Keratinocyte (primary cell): ENCODE data around the gene WBP1L. TPM values are rescaled to one million over a fixed set of nuclear protein-coding genes. Genes with fewer than 3 reads are reported as not detected.

Experiments used
- DNase-seq: peaks from one replicate; pipeline ENCODE4 v3.0.0-alpha.2; 2011; ENCODE audit warnings: low read depth, missing footprints, low spot score
- FAIRE-seq: peaks from 2 replicates; lab custom pipeline; 2011; peaks lifted over from hg19 to GRCh38; lab: Jason Lieb, UNC
- H2AFZ ChIP-seq: 2 replicates; pipeline ENCODE4 v1.6.0; 2012; ENCODE audit warnings: low read length, control low read depth, inconsistent platforms; ENCODE audit not compliant: control insufficient read depth
- H3K27ac ChIP-seq: 2 replicates; pipeline ENCODE4 v1.5.1; 2011; ENCODE audit warnings: low read length; ENCODE audit not compliant: control insufficient read depth, insufficient read depth
- H3K27me3 ChIP-seq: 3 replicates; pipeline ENCODE4 v1.6.0; 2011; ENCODE audit warnings: low read length; ENCODE audit not compliant: control insufficient read depth, insufficient read depth; ENCODE audit errors: extremely low read depth
- H3K36me3 ChIP-seq, 2 experiments: 2 replicates in 1 of 2; 3 replicates in 1 of 2; pipeline ENCODE4 v1.5.1; 2011; ENCODE audit warnings: low read length in 2 of 2, mild to moderate bottlenecking in 1 of 2; ENCODE audit not compliant: control insufficient read depth in 2 of 2, insufficient read depth in 2 of 2; ENCODE audit errors: extremely low read depth in 1 of 2
- H3K4me1 ChIP-seq: 3 replicates; pipeline ENCODE4 v1.5.1; 2011; ENCODE audit warnings: low read length; ENCODE audit not compliant: control insufficient read depth, insufficient read depth; ENCODE audit errors: extremely low read depth
- H3K4me2 ChIP-seq: 3 replicates; pipeline ENCODE4 v1.6.0; 2011; ENCODE audit warnings: low read depth, low read length; ENCODE audit not compliant: control insufficient read depth, insufficient read depth; ENCODE audit errors: extremely low read depth
- H3K4me3 ChIP-seq, 3 experiments: fragments of 200-600 bp in 1 of 3; sonication (generic) in 1 of 3; 2 replicates in 2 of 3; 3 replicates in 1 of 3; pipeline ENCODE4 v1.5.1; 2011 to 2016; ENCODE audit warnings: low read length in 3 of 3, mild to moderate bottlenecking in 3 of 3, control low read depth in 2 of 3, inconsistent platforms in 1 of 3, low read depth in 1 of 3, mixed read lengths in 1 of 3, mixed run types in 1 of 3, moderate library complexity in 1 of 3; ENCODE audit not compliant: control insufficient read depth in 2 of 3, insufficient read depth in 2 of 3; ENCODE audit errors: extremely low read depth in 1 of 3
- H3K79me2 ChIP-seq: 2 replicates; pipeline ENCODE4 v1.6.0; 2012; ENCODE audit warnings: low read length; ENCODE audit not compliant: control insufficient read depth, insufficient read depth
- H3K9ac ChIP-seq: 3 replicates; pipeline ENCODE4 v1.6.0; 2011; ENCODE audit warnings: low read length; ENCODE audit not compliant: control insufficient read depth, insufficient read depth; ENCODE audit errors: extremely low read depth
- H3K9me1 ChIP-seq: 3 replicates; pipeline ENCODE4 v1.6.0; 2011; ENCODE audit warnings: low read length; ENCODE audit not compliant: control insufficient read depth, insufficient read depth; ENCODE audit errors: extremely low read depth
- H3K9me3 ChIP-seq: 2 replicates; pipeline ENCODE4 v1.5.1; 2012; ENCODE audit warnings: low read depth, low read length; ENCODE audit not compliant: control insufficient read depth
- H4K20me1 ChIP-seq: 3 replicates; pipeline ENCODE4 v1.6.0; 2011; ENCODE audit warnings: low read length; ENCODE audit not compliant: control insufficient read depth, insufficient read depth; ENCODE audit errors: extremely low read depth
- EZH2 ChIP-seq: IDR thresholded peaks from one replicate; pipeline ENCODE4 v1.6.1; 2012; ENCODE audit warnings: inconsistent platforms, mild to moderate bottlenecking, low read length, moderate library complexity
- dilution Hi-C: fragments of 300-500 bp; cut with MboI; formaldehyde crosslinking; loops from one replicate; pipeline ENCODE4 v1.7.0; 2020; ENCODE audit warnings: low sequenced_read_pairs; ENCODE audit not compliant: extremely low pct_ligation_motif_present
- polyA plus RNA-seq, 5 experiments: library from polyadenylated mRNA; depleted of rRNA in 3 of 5; stranded (reverse) in 3 of 5; stranded (forward) in 1 of 5; unstranded in 1 of 5; fragments of >200 nt; gene quantifications; 1 replicate in 1 of 5; 2 replicates in 3 of 5; 3 replicates in 1 of 5; pipeline versions ENCODE4 v1.2.1 to v1.2.3, GENCODE V29; 2011 to 2012; ENCODE audit warnings: missing spikeins in 2 of 5, low read depth in 1 of 5, low replicate concordance in 1 of 5
- TF ChIP-seq, protein P1 (sequence below), 3 experiments: IDR thresholded peaks in 1 of 3; conservative IDR thresholded peaks in 1 of 3; optimal IDR thresholded peaks in 1 of 3; 2 replicates in 2 of 3; 3 replicates in 1 of 3; pipeline versions ENCODE3 to v1.5.1; 2011; ENCODE audit warnings: low read length in 3 of 3, mild to moderate bottlenecking in 3 of 3, moderate library complexity in 2 of 3, control low read depth in 1 of 3, inconsistent platforms in 1 of 3; ENCODE audit not compliant: insufficient read depth in 2 of 3; ENCODE audit errors: extremely low read depth in 1 of 3

WBP1L gene
- polyA plus RNA-seq, 1 donor (not counting 4 experiments of a cell fraction or from before 2014, with no cell fraction given) = 24.3 TPM

DNA sequence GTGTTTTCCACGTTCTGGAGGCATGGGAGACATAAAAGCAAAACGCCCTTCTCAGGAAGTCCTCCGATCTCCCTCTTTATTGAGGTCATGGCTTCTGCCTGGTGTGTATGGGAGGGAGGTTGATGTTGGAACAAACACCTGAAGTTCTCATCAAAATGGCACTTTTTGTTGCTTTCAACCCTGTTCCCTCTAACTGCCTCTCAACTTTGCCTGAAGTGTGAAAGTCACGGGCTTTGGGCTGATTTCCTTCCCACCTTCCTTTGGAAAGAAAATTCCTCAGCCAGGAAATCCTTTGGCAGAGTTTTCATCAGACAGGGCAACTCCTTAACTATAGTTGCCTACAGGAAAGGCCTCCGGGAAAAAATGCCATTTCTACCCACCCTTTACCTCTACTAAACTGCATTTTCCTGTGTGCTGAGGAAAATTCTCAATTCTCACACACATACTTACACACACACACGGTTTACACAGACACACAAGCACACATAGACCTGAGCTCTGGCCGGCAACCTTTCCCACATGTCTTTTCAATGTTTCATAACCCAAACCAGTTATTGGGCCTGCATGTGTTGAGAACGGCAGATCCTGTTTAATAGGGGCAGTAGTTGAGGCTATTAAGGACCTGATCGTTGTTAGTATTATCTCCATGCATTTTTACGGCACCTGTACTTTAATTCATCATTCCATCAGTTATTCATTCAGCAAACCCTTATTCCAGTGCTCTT, 57.0 kb downstream of the WBP1L start:
- TF ChIP-seq, protein P1, sequence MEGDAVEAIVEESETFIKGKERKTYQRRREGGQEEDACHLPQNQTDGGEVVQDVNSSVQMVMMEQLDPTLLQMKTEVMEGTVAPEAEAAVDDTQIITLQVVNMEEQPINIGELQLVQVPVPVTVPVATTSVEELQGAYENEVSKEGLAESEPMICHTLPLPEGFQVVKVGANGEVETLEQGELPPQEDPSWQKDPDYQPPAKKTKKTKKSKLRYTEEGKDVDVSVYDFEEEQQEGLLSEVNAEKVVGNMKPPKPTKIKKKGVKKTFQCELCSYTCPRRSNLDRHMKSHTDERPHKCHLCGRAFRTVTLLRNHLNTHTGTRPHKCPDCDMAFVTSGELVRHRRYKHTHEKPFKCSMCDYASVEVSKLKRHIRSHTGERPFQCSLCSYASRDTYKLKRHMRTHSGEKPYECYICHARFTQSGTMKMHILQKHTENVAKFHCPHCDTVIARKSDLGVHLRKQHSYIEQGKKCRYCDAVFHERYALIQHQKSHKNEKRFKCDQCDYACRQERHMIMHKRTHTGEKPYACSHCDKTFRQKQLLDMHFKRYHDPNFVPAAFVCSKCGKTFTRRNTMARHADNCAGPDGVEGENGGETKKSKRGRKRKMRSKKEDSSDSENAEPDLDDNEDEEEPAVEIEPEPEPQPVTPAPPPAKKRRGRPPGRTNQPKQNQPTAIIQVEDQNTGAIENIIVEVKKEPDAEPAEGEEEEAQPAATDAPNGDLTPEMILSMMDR (optimal IDR thresholded peaks at IDR 0.05 in 1 of 3, IDR thresholded peaks at IDR 0.05 in 1 of 3, conservative IDR thresholded peaks at IDR 0.05 in 1 of 3; ENCODE audit: extremely low read depth in 1 of 3, insufficient read depth in 2 of 3, low read length in 3 of 3) = no peak
- TF ChIP-seq EZH2 = no peak
- Histone ChIP-seq H3K27ac (peak overlapping the region; percentile 15), H3K9me3 (no peaks in the 10 kb centered on the region), H3K36me3 (peaks cover 20 to 22% of the 10 kb centered on the region in 2 experiments), H3K4me1 (peaks cover 35% of the 10 kb centered on the region), H4K20me1 (no peaks in the 10 kb centered on the region), H2AFZ (no peak overlapping the region), H3K4me3 (no peak overlapping the region), H3K27me3 (no peaks in the 10 kb centered on the region), H3K9ac (no peak overlapping the region), H3K79me2 (no peaks in the 10 kb centered on the region), H3K9me1 (no peaks in the 10 kb centered on the region), H3K4me2 (peak overlapping the region; percentile 36)
- no peak for FAIRE-seq
- no peak for DNase-seq
- dilution Hi-C loops = no loop called here

DNA sequence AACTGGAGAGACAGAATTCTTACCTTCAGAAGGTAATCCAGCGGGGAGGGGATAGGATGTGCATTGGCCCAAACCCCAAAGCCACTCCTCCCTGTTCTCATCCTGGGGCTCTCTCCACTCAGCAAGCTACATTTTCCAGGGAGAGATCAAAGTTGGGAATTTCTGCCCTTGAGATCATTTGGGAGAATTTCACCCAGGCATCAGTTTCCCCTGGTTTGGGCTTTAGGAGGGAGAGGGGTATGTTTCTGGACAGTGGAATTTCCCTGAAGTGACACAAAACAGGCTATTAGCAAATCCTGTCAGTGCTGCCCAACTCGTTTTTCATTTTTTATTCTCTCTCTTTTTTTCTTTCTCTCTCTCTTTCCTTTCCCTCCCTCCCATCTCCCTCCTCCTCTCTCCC, 57.7 kb downstream of the WBP1L start:
- DNase-seq (no peak), FAIRE-seq (no peak)
- H3K4me3 ChIP-seq = no peak overlapping the region
- peaks cover 31% of the 10 kb centered on the region for H3K4me1 ChIP-seq
- no peak overlapping the region for H3K9ac ChIP-seq
- no peak overlapping the region for H2AFZ ChIP-seq
- no peaks in the 10 kb centered on the region for H4K20me1 ChIP-seq
- no peaks in the 10 kb centered on the region for H3K9me1 ChIP-seq
- H3K4me2 ChIP-seq = no peak overlapping the region
- no peaks in the 10 kb centered on the region for H3K9me3 ChIP-seq
- TF ChIP-seq, protein P1 (optimal IDR thresholded peaks at IDR 0.05 in 1 of 3, IDR thresholded peaks at IDR 0.05 in 1 of 3, conservative IDR thresholded peaks at IDR 0.05 in 1 of 3; ENCODE audit: extremely low read depth in 1 of 3, insufficient read depth in 2 of 3, low read length in 3 of 3) = no peak
- TF ChIP-seq EZH2 = no peak
- H3K79me2 ChIP-seq = no peaks in the 10 kb centered on the region
- no peaks in the 10 kb centered on the region for H3K27me3 ChIP-seq
- H3K36me3 ChIP-seq = peaks cover 20 to 22% of the 10 kb centered on the region in 2 experiments
- dilution Hi-C loops = no loop called here
- H3K27ac ChIP-seq = no peak overlapping the region
